Activated naive CD4-positive, alpha-beta T cell treated with anti-CD3 and anti-CD28 coated beads, Interleukin-2, amount 10 ng/mL, durations not matched to agents 7 days and 5 days (primary cell): ENCODE results near the gene HJV.
A peak's percentile ranks its signal among the peaks of the same experiment; 100 is the strongest.
"Not testable (repeated sequence)": the region's sequence is repeated elsewhere in the genome, so short reads cannot be mapped to it uniquely, and the experiment has no call there.

Source experiments
- CTCF ChIA-PET: fragments of 350-600 bp; sonication (Branson Sonifier 250); formaldehyde crosslinking; loops from one replicate; lab custom pipeline; 2021; ENCODE audit warnings: antibody characterized with exemption; lab: Charles Lee
- DNase-seq: peaks from one replicate; pipeline ENCODE4 v3.0.0-alpha.2; 2020
- H3K27ac Mint-ChIP-seq: one replicate; pipeline ENCODE4 v1.8.0; 2021; ENCODE audit warnings: mild to moderate bottlenecking, moderate library complexity, mixed read lengths
- H3K27me3 Mint-ChIP-seq: one replicate; pipeline ENCODE4 v1.8.0; 2021; ENCODE audit warnings: mild to moderate bottlenecking, mixed read lengths
- H3K36me3 Mint-ChIP-seq: one replicate; pipeline ENCODE4 v1.8.0; 2021; ENCODE audit warnings: mixed read lengths
- H3K4me1 Mint-ChIP-seq: one replicate; pipeline ENCODE4 v1.8.0; 2021; ENCODE audit warnings: mixed read lengths
- H3K4me3 Mint-ChIP-seq: one replicate; pipeline ENCODE4 v1.8.0; 2021; ENCODE audit warnings: mild to moderate bottlenecking, moderate library complexity, mixed read lengths
- H3K9me3 Mint-ChIP-seq: one replicate; pipeline ENCODE4 v1.8.0; 2021; ENCODE audit warnings: mixed read lengths

Gene HJV

GRCh38 chr1:146035048-146035423 lies 13.5 kb upstream of the HJV start:
- H3K36me3 Mint-ChIP-seq = peaks cover 5% of the 10 kb centered on the region
- H3K9me3 Mint-ChIP-seq = no peaks in the 10 kb centered on the region
- H3K27me3 Mint-ChIP-seq = peaks cover 31% of the 10 kb centered on the region
- DNase-seq = no peak
- H3K4me1 Mint-ChIP-seq = peaks cover 49% of the 10 kb centered on the region
- CTCF ChIA-PET = interaction anchor here (1.0 kb wide), 1 partner anchor 58 kb away, joined by 3 read pairs; no protein-coding TSS in a partner anchor
- H3K27ac Mint-ChIP-seq = peak overlapping the region; percentile 99
- H3K4me3 Mint-ChIP-seq = peak overlapping the region; percentile 72

DNA sequence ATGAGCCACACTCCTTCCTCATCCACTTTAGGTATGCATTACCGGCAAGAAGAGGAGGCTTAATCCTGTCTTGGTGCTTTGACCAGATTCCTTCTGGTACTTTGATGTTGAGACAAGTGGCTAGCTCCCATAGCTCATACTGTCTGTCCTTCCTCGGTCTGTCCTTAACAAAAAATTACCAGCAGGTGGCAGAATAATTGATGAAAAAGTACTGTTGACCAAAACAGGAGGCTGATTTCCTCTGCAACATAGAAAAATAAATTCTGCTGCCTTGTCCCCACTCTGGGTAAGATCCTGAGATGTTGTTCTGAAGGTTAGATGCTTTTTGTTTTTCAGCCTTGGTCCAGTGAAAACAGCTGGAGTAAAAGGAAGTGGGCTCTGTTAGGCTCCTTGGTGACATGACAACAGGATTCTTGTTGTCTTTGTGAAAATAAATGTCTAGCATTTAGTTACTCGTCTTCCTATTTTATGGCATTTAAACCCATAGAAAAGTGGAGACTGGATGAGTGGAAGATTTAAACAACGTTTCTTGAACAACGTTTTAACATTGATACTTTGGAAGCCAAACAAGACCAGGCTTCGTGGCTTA lies 11.2 kb upstream of the HJV start:
- H3K27me3 Mint-ChIP-seq = peaks cover 25% of the 10 kb centered on the region
- peaks cover 4% of the 10 kb centered on the region for H3K36me3 Mint-ChIP-seq
- H3K4me1 Mint-ChIP-seq = peaks cover 36% of the 10 kb centered on the region
- H3K4me3 Mint-ChIP-seq = no peak overlapping the region
- DNase-seq = no peak
- no peak overlapping the region for H3K27ac Mint-ChIP-seq
- H3K9me3 Mint-ChIP-seq = no peaks in the 10 kb centered on the region
- CTCF ChIA-PET = interaction anchor here (1.0 to 2.5 kb wide), 9 partner anchors 11 to 187 kb away, joined by 3 to 26 read pairs (median 4); partner anchors contain the start of genes ANKRD34A, HJV, NUDT17 and POLR3GL

DNA sequence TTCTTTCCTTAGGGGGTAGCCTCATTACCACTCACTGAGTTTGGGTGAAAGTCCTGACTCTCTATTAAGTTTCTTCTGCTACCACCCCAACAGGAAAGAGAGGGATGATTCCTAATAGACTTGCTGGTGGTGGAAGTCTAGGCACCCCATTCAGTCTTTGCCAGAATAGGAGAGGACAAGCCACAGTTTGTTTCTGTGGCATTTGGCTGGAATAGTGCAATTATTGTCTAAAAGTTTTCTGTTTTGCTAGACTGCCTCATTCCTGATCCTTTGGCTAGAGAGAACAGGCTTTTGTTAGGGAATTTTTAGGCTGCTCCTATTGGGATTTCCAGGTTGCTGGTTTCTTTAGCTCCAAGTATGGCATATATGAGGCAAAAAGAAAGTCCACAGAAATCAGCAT lies 9.9 kb upstream of the HJV start:
- peaks cover 31% of the 10 kb centered on the region for H3K27me3 Mint-ChIP-seq
- no peak overlapping the region for H3K4me3 Mint-ChIP-seq
- CTCF ChIA-PET = interaction anchor here (1.2 to 2.5 kb wide), 3 partner anchors 19 to 68 kb away, joined by 5 to 26 read pairs (median 6); partner anchors contain the start of genes ANKRD34A and POLR3GL
- no peak overlapping the region for H3K27ac Mint-ChIP-seq
- no peaks in the 10 kb centered on the region for H3K9me3 Mint-ChIP-seq
- H3K4me1 Mint-ChIP-seq = peaks cover 24% of the 10 kb centered on the region
- no peak for DNase-seq
- peaks cover 1% of the 10 kb centered on the region for H3K36me3 Mint-ChIP-seq

DNA sequence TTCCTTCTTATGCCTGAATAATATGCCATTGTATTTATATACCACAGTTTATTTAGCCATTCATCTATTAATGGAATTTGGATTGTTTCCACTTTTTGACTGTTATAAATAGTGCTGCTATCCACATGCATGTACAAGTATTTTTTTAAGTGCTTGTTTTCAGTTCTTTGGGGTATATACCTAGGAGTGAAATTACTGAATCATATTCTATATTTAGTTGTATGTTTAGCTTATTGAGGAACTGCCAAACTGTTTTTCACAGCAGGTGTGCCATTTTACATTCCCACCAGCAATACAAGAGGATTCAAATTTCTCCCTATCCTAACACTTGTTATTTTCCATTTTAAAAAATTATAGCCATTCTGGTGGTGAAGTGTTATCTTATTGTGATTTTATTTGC lies 7.6 kb upstream of the HJV start:
- Mint-ChIP-seq H3K4me1 (peaks cover 7% of the 10 kb centered on the region), H3K27me3 (peaks cover 41% of the 10 kb centered on the region), H3K27ac (no peak overlapping the region), H3K36me3 (no peaks in the 10 kb centered on the region), H3K9me3 (no peaks in the 10 kb centered on the region), H3K4me3 (no peak overlapping the region)
- DNase-seq = no peak
- CTCF ChIA-PET = no interaction called here

GRCh38 chr1:146026650-146027049 lies 5.1 kb upstream of the HJV start:
- not testable (repeated sequence) for H3K4me3 Mint-ChIP-seq, DNase-seq, H3K9me3 Mint-ChIP-seq, H3K36me3 Mint-ChIP-seq, H3K27ac Mint-ChIP-seq, H3K4me1 Mint-ChIP-seq
- peaks cover 60% of the 10 kb centered on the region for H3K27me3 Mint-ChIP-seq
- CTCF ChIA-PET = interaction anchor here (1.1 kb wide), 1 partner anchor 134 kb away, joined by 3 read pairs; no protein-coding TSS in a partner anchor

DNA sequence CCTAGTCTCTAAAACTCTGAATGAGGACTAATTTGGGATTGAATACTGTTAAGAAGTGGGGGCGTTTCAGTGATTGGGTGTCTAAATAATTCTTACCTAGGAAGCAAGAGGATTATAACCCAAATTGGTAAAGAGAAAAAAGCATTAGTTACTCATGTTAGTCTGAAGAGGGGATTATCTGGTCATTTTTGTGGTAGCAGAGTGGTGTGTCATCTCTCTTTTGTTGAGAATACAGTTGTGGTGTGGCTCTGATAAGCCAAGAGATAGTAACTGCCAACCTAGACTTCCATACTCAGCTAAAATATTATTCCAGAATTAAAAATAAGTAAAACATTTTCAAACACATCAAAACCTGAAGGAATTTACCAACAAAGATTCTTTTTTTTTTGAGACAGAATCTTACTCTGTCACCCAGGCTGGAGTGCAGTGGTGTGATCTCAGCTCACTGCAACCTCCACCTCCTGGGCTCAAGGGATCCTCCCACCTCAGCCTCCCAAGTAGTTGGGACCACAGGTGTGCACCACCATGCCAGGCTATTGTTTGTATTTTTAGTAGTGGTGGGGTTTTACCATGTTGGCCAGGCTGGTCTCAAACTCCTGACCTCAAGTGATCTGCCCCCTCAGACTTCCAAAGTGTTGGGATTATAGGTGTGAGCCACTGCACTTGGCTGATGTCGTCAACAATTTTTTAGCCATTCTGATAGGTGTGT lies 4.4 kb upstream of the HJV start:
- DNase-seq, H3K4me1 Mint-ChIP-seq, H3K27ac Mint-ChIP-seq, H3K4me3 Mint-ChIP-seq, CTCF ChIA-PET, H3K36me3 Mint-ChIP-seq, H3K9me3 Mint-ChIP-seq: not testable (repeated sequence)
- H3K27me3 Mint-ChIP-seq = peaks cover 61% of the 10 kb centered on the region

DNA sequence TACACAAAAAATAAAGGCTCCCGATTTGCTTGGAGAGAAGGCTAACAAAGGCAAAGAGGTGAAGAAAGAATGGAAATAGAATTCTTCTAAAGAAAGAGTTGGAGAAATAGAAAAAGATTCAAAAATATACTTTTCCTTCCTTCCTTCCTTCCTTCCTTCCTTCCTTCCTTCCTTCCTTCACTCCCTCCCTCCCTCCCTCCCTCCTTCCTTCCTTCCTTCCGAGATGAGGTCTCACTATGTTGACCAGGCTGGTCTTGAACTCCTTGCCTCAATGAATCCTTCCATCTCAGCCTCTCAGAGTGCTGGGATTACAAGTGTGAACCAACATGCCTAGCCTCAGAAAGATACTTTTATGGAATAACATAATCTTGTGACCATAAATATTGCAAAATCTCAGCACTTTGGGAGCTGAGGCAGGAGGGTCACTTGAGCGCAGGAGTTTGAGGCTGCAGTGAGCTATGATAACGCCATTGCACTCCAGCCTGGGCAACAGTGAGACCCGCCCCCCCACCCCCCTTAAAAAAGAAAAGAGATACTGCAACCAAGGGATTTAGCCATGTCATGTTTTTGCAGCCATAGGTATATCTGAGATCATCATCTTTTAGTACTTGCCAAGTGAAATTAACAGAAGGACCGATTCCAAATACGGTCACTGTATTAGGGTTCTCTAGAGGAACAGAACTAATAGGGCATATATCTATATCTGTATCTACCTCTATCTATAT lies 1.0 kb upstream of the HJV start:
- Mint-ChIP-seq H3K4me1 (peaks cover 9% of the 10 kb centered on the region), H3K4me3 (no peak overlapping the region), H3K27ac (no peak overlapping the region), H3K36me3 (no peaks in the 10 kb centered on the region), H3K9me3 (no peaks in the 10 kb centered on the region), H3K27me3 (peaks cover 78% of the 10 kb centered on the region)
- CTCF ChIA-PET = interaction anchor here (1.0 kb wide), 1 partner anchor 131 kb away, joined by 4 read pairs; no protein-coding TSS in a partner anchor
- DNase-seq = no peak

DNA sequence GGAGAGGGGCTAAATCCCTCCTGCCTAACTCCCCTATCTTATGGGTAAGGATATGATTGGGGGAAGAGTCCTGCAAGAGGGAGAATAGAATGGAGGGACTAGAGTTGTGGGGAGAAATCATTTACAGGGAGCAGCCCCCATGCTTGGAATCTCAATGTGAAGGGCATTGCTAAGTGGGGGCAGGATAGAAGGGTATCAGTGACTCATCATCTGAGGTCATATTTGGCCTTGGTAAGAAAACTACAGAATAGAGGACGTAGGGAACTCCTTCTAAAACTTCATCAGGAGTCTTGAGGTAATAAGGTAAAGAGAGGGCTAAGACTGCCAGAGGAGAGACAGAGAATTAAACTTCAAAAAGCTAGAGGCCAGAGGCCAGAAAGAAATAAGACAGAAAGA lies 487 bp downstream of the HJV start:
- Mint-ChIP-seq H3K27ac (no peak overlapping the region), H3K4me1 (peaks cover 9% of the 10 kb centered on the region), H3K27me3 (peaks cover 83% of the 10 kb centered on the region), H3K4me3 (no peak overlapping the region), H3K36me3 (no peaks in the 10 kb centered on the region), H3K9me3 (no peaks in the 10 kb centered on the region)
- CTCF ChIA-PET = interaction anchor here (1.0 to 2.2 kb wide), 3 partner anchors 12 to 176 kb away, joined by 3 to 11 read pairs (median 3); partner anchors contain the start of gene NUDT17
- DNase-seq = no peak

- peaks cover 87% of the 10 kb centered on the region for H3K27me3 Mint-ChIP-seq
- DNase-seq = no peak
- H3K9me3 Mint-ChIP-seq = no peaks in the 10 kb centered on the region
- no peaks in the 10 kb centered on the region for H3K36me3 Mint-ChIP-seq
- no peak overlapping the region for H3K27ac Mint-ChIP-seq
- peaks cover 9% of the 10 kb centered on the region for H3K4me1 Mint-ChIP-seq
- H3K4me3 Mint-ChIP-seq = no peak overlapping the region
- CTCF ChIA-PET = interaction anchor here (1.0 to 2.2 kb wide), 3 partner anchors 13 to 174 kb away, joined by 3 to 11 read pairs (median 4); partner anchors contain the start of gene NUDT17
Observed at GRCh38 chr1:146020058-146021049, 1.2 kb downstream of the HJV start.

DNA sequence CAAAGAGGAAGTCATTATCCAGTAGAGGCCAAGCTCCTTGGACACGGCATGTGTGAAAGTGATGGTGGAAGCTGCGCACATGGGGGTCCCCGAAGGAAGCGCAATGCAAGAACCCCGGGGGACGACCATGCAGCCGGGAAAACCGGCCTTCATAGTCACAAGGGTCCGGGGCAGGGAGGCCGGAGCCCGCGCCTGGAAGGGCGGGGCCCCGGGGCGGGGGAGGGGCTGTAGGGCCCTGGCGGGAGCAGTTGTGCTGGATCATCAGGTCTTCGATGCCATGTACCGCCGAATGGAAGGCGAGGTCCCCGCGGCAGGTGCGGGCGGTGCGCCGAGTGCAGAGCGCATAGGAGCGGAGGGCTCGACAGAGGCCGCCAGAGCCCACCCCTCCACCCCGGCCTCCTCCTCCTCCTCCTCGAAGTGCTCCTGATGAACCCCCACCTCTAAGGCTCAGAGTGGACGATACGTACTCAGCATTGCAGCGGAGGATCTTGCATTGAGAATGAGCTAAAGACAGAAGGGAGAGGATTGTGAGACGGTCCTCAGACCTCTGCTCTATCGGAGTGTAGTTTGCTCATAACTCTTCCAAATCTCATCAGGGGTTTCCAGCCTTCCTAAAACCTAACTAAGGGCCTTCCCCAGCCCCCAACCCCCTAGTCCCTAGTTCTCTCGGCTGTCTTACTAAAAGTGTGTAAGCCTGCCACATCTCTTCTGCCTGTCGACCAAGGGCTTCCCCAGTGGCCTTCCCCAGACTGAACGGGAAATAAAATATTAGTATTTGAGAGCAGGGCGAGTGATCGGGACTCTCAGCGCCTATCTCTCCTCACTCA lies 2.1 kb downstream of the HJV start:
- H3K4me3 Mint-ChIP-seq = no peak overlapping the region
- no peaks in the 10 kb centered on the region for H3K9me3 Mint-ChIP-seq
- peaks cover 85% of the 10 kb centered on the region for H3K27me3 Mint-ChIP-seq
- CTCF ChIA-PET = interaction anchor here (1.5 kb wide), 1 partner anchor 173 kb away, joined by 4 read pairs; the partner anchor contains the start of gene NUDT17
- peaks cover 9% of the 10 kb centered on the region for H3K4me1 Mint-ChIP-seq
- H3K36me3 Mint-ChIP-seq = no peaks in the 10 kb centered on the region
- DNase-seq = no peak
- H3K27ac Mint-ChIP-seq = no peak overlapping the region

- Mint-ChIP-seq H3K9me3 (no peaks in the 10 kb centered on the region), H3K27ac (no peak overlapping the region), H3K4me3 (no peak overlapping the region), H3K27me3 (peaks cover 67% of the 10 kb centered on the region), H3K4me1 (peaks cover 14% of the 10 kb centered on the region), H3K36me3 (no peaks in the 10 kb centered on the region)
- CTCF ChIA-PET = interaction anchor here (1.0 to 3.3 kb wide), 6 partner anchors 28 to 172 kb away, joined by 3 to 23 read pairs (median 5); partner anchors contain the start of gene NUDT17
- no peak for DNase-seq
Observed at GRCh38 chr1:146016891-146017290, 4.6 kb downstream of the HJV start.

- peaks cover 15% of the 10 kb centered on the region for H3K4me1 Mint-ChIP-seq
- CTCF ChIA-PET = interaction anchor here (8.6 to 8.8 kb wide), 2 partner anchors 34 to 167 kb away, joined by 106 to 154 read pairs; partner anchors contain the start of gene NUDT17
- no peak overlapping the region for H3K4me3 Mint-ChIP-seq
- H3K9me3 Mint-ChIP-seq = no peaks in the 10 kb centered on the region
- H3K27ac Mint-ChIP-seq = no peak overlapping the region
- H3K36me3 Mint-ChIP-seq = no peaks in the 10 kb centered on the region
- H3K27me3 Mint-ChIP-seq = peaks cover 33% of the 10 kb centered on the region
- DNase-seq = no peak
Observed at GRCh38 chr1:146013559-146013922, 8.0 kb downstream of the HJV start.
